Parathyroid adenoma (tissue), 2 donors: Measurements from ENCODE around the gene AUH.

Source experiments
- H2AFZ ChIP-seq: fragments of 300-600 bp; sonication (generic); one replicate; pipeline ENCODE4 v1.7.0; 2017; ENCODE audit warnings: antibody characterized with exemption, mild to moderate bottlenecking
- H3K27ac ChIP-seq: fragments of 300-600 bp; sonication (generic); one replicate; pipeline ENCODE4 v1.7.0; 2017
- H3K27me3 ChIP-seq: fragments of 300-600 bp; sonication (generic); one replicate; pipeline ENCODE4 v1.7.0; 2017; ENCODE audit warnings: low read length; ENCODE audit not compliant: control insufficient read depth, insufficient read depth
- H3K36me3 ChIP-seq: fragments of 300-600 bp; sonication (generic); one replicate; pipeline ENCODE4 v1.7.0; 2017; ENCODE audit warnings: low read length; ENCODE audit not compliant: control insufficient read depth, insufficient read depth
- H3K4me1 ChIP-seq: fragments of 300-600 bp; sonication (generic); one replicate; pipeline ENCODE4 v1.7.0; 2017; ENCODE audit warnings: control low read depth
- H3K4me2 ChIP-seq: fragments of 300-600 bp; sonication (generic); one replicate; pipeline ENCODE4 v1.7.0; 2017; ENCODE audit warnings: low read length
- H3K4me3 ChIP-seq: fragments of 300-600 bp; sonication (generic); one replicate; pipeline ENCODE4 v1.7.0; 2017; ENCODE audit warnings: low read depth, low read length
- H3K79me2 ChIP-seq: fragments of 300-600 bp; sonication (generic); one replicate; pipeline ENCODE4 v1.7.0; 2017; ENCODE audit warnings: control low read depth
- H3K9ac ChIP-seq: fragments of 300-600 bp; sonication (generic); one replicate; pipeline ENCODE4 v1.7.0; 2017; ENCODE audit warnings: mild to moderate bottlenecking
- H3K9me3 ChIP-seq: fragments of 300-600 bp; sonication (generic); one replicate; pipeline ENCODE4 v1.7.0; 2017; ENCODE audit warnings: low read length; ENCODE audit not compliant: control insufficient read depth
- CTCF ChIP-seq: fragments of 300-600 bp; sonication (generic); IDR thresholded peaks from one replicate; pipeline ENCODE4 v1.7.0; 2017; ENCODE audit warnings: antibody characterized with exemption, mild to moderate bottlenecking
- donor health status: primary hyperparathyroidism.

Gene AUH

GRCh38 chr9:91302831-91303230 is 58.9 kb downstream of the AUH start:
- no peak overlapping the region for H3K4me3 ChIP-seq
- no peak overlapping the region for H3K4me2 ChIP-seq
- H3K36me3 ChIP-seq = no peaks in the 10 kb centered on the region
- H3K79me2 ChIP-seq = no peaks in the 10 kb centered on the region
- no peak overlapping the region for H3K27ac ChIP-seq
- H3K4me1 ChIP-seq = no peaks in the 10 kb centered on the region
- TF ChIP-seq CTCF = no peak
- H3K9me3 ChIP-seq = no peaks in the 10 kb centered on the region
- H2AFZ ChIP-seq = no peak overlapping the region
- H3K27me3 ChIP-seq = no peaks in the 10 kb centered on the region
- no peak overlapping the region for H3K9ac ChIP-seq

GRCh38 chr9:91301161-91301560 is 60.6 kb downstream of the AUH start:
- Histone ChIP-seq H3K79me2 (no peaks in the 10 kb centered on the region), H3K9ac (no peak overlapping the region), H3K4me3 (no peak overlapping the region), H3K4me2 (no peak overlapping the region), H3K4me1 (no peaks in the 10 kb centered on the region), H3K36me3 (no peaks in the 10 kb centered on the region), H3K27ac (no peak overlapping the region), H3K27me3 (no peaks in the 10 kb centered on the region), H3K9me3 (no peaks in the 10 kb centered on the region), H2AFZ (no peak overlapping the region)
- TF ChIP-seq CTCF = no peak

- Histone ChIP-seq H3K4me3 (no peak overlapping the region), H3K79me2 (no peaks in the 10 kb centered on the region), H3K9ac (no peak overlapping the region), H3K27me3 (no peaks in the 10 kb centered on the region), H3K4me2 (no peak overlapping the region), H3K36me3 (no peaks in the 10 kb centered on the region), H3K27ac (no peak overlapping the region), H3K9me3 (no peaks in the 10 kb centered on the region), H3K4me1 (no peaks in the 10 kb centered on the region), H2AFZ (no peak overlapping the region)
- no peak for TF ChIP-seq CTCF
These were observed 63.4 kb downstream of the AUH start for GRCh38 chr9:91298311-91298710.

GRCh38 chr9:91297306-91297705 is 64.4 kb downstream of the AUH start:
- Histone ChIP-seq H3K9ac (no peak overlapping the region), H3K4me2 (no peak overlapping the region), H3K4me3 (no peak overlapping the region), H3K27me3 (no peaks in the 10 kb centered on the region), H3K9me3 (no peaks in the 10 kb centered on the region), H3K4me1 (no peaks in the 10 kb centered on the region), H3K79me2 (no peaks in the 10 kb centered on the region), H3K27ac (no peak overlapping the region), H2AFZ (no peak overlapping the region), H3K36me3 (no peaks in the 10 kb centered on the region)
- TF ChIP-seq CTCF = no peak

- H3K79me2 ChIP-seq = no peaks in the 10 kb centered on the region
- H3K4me3 ChIP-seq = no peak overlapping the region
- TF ChIP-seq CTCF = no peak
- no peaks in the 10 kb centered on the region for H3K27me3 ChIP-seq
- no peaks in the 10 kb centered on the region for H3K36me3 ChIP-seq
- no peaks in the 10 kb centered on the region for H3K9me3 ChIP-seq
- no peak overlapping the region for H2AFZ ChIP-seq
- no peak overlapping the region for H3K9ac ChIP-seq
- no peaks in the 10 kb centered on the region for H3K4me1 ChIP-seq
- no peak overlapping the region for H3K4me2 ChIP-seq
- H3K27ac ChIP-seq = no peak overlapping the region
These were observed 65.4 kb downstream of the AUH start for GRCh38 chr9:91296354-91296753.
